Measurements from ENCODE around the gene ITGB4. TPM values are rescaled to one million over a fixed set of nuclear protein-coding genes. Genes with fewer than 3 reads are reported as not detected.

The ITGB4 gene
- total and polyA plus RNA-seq, 2 of the 13 experiments (the other 11 are each of a cell fraction or from before 2014, with no cell fraction given), result 6.9 to 14.5 TPM

DNA sequence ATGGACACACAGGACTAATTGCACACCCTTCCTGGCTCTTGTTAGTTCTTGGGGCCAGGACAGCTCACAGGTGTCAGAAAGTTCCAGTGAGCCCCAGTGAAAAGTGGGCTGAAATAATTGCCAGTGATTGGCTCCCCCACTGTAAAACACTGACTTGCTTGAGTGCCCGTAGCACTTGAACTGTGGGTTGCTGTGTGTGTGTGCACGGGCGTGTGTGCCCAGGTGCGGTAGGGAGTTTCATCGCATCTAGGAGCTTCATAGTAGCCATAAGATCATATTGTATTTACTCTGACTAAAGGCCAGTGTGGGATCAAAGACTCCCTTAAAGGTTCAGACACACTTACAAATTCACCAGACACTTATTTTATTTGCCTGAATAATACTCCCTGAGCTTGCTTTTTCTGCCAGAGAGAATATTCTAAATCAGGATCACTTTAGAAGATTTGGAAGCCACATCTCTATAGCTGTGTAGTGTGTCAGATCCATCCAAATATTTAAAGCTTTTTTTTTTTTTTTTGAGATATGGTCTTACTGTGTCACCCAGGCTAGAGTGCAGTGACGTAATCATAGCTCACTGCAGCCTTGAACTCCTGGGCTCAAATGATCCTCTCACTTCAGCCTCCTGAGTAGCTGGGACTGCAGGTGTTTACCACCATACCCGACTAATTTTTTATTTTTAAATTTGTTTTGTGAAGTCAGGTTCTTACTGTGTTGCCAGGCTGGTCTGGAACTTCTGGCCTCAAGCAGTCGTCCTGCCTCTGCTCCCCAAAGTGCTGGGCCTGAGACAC is 74.8 kb downstream of the ITGB4 start (continued):
- TF ChIP-seq MIER3 (CRISPR knock-in tag; IDR thresholded peaks at IDR 0.05; ENCODE audit: borderline replicate concordance) (no peak), ZMAT3 (CRISPR knock-in tag; conservative IDR thresholded peaks at IDR 0.05) (no peak), ZNF256 (CRISPR knock-in tag; conservative IDR thresholded peaks at IDR 0.05) (no peak), ZFP36 (IDR thresholded peaks at IDR 0.05; ENCODE audit: borderline replicate concordance, low read depth, low read length, partially characterized antibody) (no peak), MAFF (IDR thresholded peaks at IDR 0.05; ENCODE audit: low read depth, low read length) (no peak), FOXM1 (CRISPR knock-in tag; IDR thresholded peaks at IDR 0.05) (no peak), FOSL2 (CRISPR knock-in tag; IDR thresholded peaks at IDR 0.05) (no peak), HDAC2 (CRISPR knock-in tag; IDR thresholded peaks at IDR 0.05) (0 out of 2 replicates have a peak, but pooled peaks have one; percentile 43), ZNF432 (CRISPR knock-in tag; IDR thresholded peaks at IDR 0.05; ENCODE audit: borderline replicate concordance) (no peak), MYNN (CRISPR knock-in tag; IDR thresholded peaks at IDR 0.05; ENCODE audit: low read depth) (no peak), ARNTL (CRISPR knock-in tag; IDR thresholded peaks at IDR 0.05) (no peak), POGZ (CRISPR knock-in tag; IDR thresholded peaks at IDR 0.05) (no peak), HNRNPH1 (optimal IDR thresholded peaks at IDR 0.05; ENCODE audit: low read depth, low read length) (no peak), PAWR (CRISPR knock-in tag; IDR thresholded peaks at IDR 0.05; ENCODE audit: borderline replicate concordance) (no peak), CHD2 (IDR thresholded peaks at IDR 0.05; ENCODE audit: low read depth, low read length) (no peak), ZNF263 (CRISPR knock-in tag; IDR thresholded peaks at IDR 0.05) (no peak), CEBPG (CRISPR knock-in tag; IDR thresholded peaks at IDR 0.05) (peak; percentile 48; the same call in 1 of the 2 replicates), ZNF678 (CRISPR knock-in tag; IDR thresholded peaks at IDR 0.05) (no peak), ZNF510 (CRISPR knock-in tag; IDR thresholded peaks at IDR 0.05; ENCODE audit: low read depth) (no peak), ZNF574 (CRISPR knock-in tag; IDR thresholded peaks at IDR 0.05) (0 out of 2 replicates have a peak, but pooled peaks have one; percentile 31), MATR3 (CRISPR knock-in tag; IDR thresholded peaks at IDR 0.05) (no peak), WIZ (CRISPR knock-in tag; IDR thresholded peaks at IDR 0.05) (no peak)
- TF ChIP-seq, protein P1, sequence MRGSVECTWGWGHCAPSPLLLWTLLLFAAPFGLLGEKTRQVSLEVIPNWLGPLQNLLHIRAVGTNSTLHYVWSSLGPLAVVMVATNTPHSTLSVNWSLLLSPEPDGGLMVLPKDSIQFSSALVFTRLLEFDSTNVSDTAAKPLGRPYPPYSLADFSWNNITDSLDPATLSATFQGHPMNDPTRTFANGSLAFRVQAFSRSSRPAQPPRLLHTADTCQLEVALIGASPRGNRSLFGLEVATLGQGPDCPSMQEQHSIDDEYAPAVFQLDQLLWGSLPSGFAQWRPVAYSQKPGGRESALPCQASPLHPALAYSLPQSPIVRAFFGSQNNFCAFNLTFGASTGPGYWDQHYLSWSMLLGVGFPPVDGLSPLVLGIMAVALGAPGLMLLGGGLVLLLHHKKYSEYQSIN (CRISPR knock-in tag; IDR thresholded peaks at IDR 0.05; ENCODE audit: borderline replicate concordance), result no peak
- TF ChIP-seq, protein P2, sequence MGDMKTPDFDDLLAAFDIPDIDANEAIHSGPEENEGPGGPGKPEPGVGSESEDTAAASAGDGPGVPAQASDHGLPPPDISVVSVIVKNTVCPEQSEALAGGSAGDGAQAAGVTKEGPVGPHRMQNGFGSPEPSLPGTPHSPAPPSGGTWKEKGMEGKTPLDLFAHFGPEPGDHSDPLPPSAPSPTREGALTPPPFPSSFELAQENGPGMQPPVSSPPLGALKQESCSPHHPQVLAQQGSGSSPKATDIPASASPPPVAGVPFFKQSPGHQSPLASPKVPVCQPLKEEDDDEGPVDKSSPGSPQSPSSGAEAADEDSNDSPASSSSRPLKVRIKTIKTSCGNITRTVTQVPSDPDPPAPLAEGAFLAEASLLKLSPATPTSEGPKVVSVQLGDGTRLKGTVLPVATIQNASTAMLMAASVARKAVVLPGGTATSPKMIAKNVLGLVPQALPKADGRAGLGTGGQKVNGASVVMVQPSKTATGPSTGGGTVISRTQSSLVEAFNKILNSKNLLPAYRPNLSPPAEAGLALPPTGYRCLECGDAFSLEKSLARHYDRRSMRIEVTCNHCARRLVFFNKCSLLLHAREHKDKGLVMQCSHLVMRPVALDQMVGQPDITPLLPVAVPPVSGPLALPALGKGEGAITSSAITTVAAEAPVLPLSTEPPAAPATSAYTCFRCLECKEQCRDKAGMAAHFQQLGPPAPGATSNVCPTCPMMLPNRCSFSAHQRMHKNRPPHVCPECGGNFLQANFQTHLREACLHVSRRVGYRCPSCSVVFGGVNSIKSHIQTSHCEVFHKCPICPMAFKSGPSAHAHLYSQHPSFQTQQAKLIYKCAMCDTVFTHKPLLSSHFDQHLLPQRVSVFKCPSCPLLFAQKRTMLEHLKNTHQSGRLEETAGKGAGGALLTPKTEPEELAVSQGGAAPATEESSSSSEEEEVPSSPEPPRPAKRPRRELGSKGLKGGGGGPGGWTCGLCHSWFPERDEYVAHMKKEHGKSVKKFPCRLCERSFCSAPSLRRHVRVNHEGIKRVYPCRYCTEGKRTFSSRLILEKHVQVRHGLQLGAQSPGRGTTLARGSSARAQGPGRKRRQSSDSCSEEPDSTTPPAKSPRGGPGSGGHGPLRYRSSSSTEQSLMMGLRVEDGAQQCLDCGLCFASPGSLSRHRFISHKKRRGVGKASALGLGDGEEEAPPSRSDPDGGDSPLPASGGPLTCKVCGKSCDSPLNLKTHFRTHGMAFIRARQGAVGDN (CRISPR knock-in tag; IDR thresholded peaks at IDR 0.05), result no peak
